Lower leg skin (tissue), 4 donors: Measurements from ENCODE around the gene CHI3L2. TPM values are rescaled to one million over a fixed set of nuclear protein-coding genes. Genes with fewer than 3 reads are reported as not detected.

Source experiments
- DNase-seq, 2 donors: peaks; one replicate each; pipeline ENCODE4 v3.0.0-alpha.2; 2019; ENCODE audit warnings: low spot score in 2 of 2
- H3K4me3 ChIP-seq: fragments of 200-600 bp; sonication (generic); 2 replicates; pipeline ENCODE4 v1.5.1; 2017; ENCODE audit warnings: mild to moderate bottlenecking, low read depth; ENCODE audit not compliant: poor library complexity, severe bottlenecking
- CTCF ChIP-seq, 3 donors: fragments of 450-650 bp; IDR thresholded peaks; one replicate each; pipeline ENCODE4 v1.5.1; 2016; ENCODE audit warnings: antibody characterized with exemption in 3 of 3, mild to moderate bottlenecking in 3 of 3, moderate library complexity in 2 of 3
- POLR2A ChIP-seq, 2 donors: fragments of 450-650 bp; IDR thresholded peaks; one replicate each; pipeline ENCODE4 v1.6.1; 2016 to 2017; ENCODE audit warnings: antibody characterized with exemption in 2 of 2, mild to moderate bottlenecking in 1 of 2, moderate library complexity in 1 of 2
- WGBS, 2 donors: methylation state at CpG; one replicate each; pipeline ENCODE4 v1.1.5; 2018; 5-methylcytosine and 5-hydroxymethylcytosine counted together
- intact Hi-C: fragments of 100-400 bp; cut with DNase I; formaldehyde crosslinking; loops from one replicate; pipeline ENCODE4 v1.15.0; 2023; ENCODE audit warnings: low total_unique reads
- total RNA-seq, 4 donors: library from RNA; depleted of rRNA; stranded (reverse); fragments of >200 nt; gene quantifications; one replicate each; pipeline ENCODE4 v1.1.0, GENCODE V29; 2016

The CHI3L2 gene
- total RNA-seq, 4 donors from 2014 or later: 2.2 to 15.8 (median 5.5) TPM; not detected in 1

- no peak overlapping the region for H3K4me3 ChIP-seq
- TF ChIP-seq CTCF (IDR thresholded peaks at IDR 0.05) (no peak), POLR2A (IDR thresholded peaks at IDR 0.05) (no peak)
- 64 to 70% methylated on average over 1 of the region's 1 CpG for WGBS, 2 donors
- no peak for DNase-seq
- intact Hi-C loops: no loop called here
These were observed 26.4 kb downstream of the CHI3L2 start for GRCh38 chr1:111253876-111254275.

DNA sequence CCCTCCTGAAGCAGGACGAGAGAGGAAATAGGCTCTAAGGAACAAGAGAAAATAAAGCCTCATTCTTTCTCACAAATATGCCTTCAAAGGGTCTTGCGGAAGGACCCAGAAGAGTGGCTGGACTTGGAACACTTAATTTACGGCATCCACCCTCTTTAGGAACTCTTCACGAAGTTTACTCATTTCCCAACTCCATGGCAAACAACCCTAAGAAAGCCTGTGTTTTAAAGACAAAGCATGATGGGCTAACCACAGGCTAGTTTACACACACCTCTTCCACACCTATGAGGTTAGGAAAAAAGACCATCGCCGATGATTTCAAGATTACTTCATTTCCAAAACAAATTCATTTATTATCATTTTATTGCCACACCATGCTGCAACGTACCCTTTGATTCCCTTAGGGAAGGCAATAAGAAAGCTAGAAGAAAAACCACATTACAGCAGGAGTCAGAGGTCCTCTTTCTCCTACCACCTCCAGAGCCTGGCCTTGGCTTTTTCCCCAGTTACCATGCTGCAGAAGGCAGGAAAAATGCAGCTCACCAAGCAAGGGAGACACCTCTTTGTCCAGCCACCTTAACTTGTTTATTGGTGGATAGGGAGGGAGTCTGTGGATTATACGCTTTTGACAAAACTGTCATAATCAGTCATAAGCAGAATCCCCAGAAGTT lies 29.6 kb downstream of the CHI3L2 start:
- TF ChIP-seq CTCF (IDR thresholded peaks at IDR 0.05): no peak
- TF ChIP-seq POLR2A (IDR thresholded peaks at IDR 0.05): no peak
- no peak overlapping the region for H3K4me3 ChIP-seq
- no peak for DNase-seq
- intact Hi-C loops: no loop called here
- 75 to 82% methylated on average over 8 of the region's 8 CpGs for WGBS, 2 donors

DNA sequence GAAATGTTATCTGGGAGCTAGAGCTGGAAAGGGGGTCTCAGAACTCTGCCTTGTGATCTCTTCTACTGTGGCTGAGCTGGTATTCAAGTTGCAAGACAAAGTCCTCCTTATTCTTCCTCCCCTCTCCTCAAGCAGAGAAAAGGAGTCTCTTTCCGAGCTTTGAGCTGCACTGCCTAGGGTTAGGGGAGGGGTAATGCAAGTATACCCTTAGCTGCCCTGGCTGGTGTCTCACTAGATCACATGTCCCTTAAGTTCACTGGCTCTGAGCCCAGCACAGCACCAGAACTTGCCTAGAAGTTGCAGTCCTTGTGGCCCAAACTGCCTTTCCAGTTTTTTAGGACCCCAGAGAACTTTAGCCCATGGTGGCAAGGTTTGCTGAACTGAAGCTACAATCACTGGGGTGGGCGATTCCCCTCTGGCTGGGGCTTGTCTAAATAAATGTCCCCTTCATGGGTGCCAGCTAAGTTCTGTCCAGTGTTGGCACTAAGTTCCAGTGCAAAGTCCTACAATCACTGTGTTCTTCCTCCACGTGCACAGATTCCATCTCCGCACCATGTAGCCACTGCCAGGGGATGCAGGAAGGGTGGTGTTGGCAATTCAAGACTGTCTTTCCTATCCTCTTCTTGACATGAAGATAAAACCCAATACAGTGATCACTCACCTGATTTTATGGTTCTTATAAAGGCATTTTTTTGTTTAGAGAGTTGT lies 40.4 kb downstream of the CHI3L2 start:
- H3K4me3 ChIP-seq: no peak overlapping the region
- no peak for TF ChIP-seq POLR2A (IDR thresholded peaks at IDR 0.05)
- TF ChIP-seq CTCF (IDR thresholded peaks at IDR 0.05): no peak
- 69 to 75% methylated on average over 4 of the region's 4 CpGs for WGBS, 2 donors
- no peak for DNase-seq
- intact Hi-C loops: no loop called here

DNA sequence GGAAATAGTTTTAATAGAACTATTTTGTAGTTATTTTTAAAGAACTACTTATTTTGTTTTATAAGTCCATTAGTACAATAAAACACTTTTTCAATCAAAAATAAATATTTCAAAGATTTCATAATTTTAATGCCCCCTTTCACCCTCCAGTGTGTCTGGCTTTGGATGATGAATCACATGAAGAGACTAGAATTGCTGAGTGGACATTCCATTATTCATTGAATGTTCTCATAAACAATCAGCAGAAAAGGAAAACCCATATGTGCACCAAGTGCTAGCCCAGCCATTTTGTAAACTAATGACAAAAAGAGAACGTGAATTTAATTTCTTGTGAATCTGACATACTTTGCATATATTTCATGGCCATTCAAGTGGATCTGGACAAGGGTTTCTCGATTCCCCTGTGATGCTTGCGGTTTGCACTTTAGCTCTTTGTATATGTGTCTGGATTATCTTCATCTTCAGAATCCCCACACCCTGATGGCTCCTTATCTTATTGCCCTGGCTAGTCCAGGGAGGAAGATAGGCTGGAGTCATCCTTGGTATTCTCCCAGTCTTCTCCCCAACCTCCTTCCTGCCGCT lies 42.4 kb downstream of the CHI3L2 start:
- 92% methylated on average over 4 of the region's 4 CpGs for WGBS, 2 donors
- no peak for DNase-seq
- intact Hi-C loops: no loop called here
- no peak overlapping the region for H3K4me3 ChIP-seq
- TF ChIP-seq CTCF (IDR thresholded peaks at IDR 0.05) (no peak), POLR2A (IDR thresholded peaks at IDR 0.05) (no peak)

DNA sequence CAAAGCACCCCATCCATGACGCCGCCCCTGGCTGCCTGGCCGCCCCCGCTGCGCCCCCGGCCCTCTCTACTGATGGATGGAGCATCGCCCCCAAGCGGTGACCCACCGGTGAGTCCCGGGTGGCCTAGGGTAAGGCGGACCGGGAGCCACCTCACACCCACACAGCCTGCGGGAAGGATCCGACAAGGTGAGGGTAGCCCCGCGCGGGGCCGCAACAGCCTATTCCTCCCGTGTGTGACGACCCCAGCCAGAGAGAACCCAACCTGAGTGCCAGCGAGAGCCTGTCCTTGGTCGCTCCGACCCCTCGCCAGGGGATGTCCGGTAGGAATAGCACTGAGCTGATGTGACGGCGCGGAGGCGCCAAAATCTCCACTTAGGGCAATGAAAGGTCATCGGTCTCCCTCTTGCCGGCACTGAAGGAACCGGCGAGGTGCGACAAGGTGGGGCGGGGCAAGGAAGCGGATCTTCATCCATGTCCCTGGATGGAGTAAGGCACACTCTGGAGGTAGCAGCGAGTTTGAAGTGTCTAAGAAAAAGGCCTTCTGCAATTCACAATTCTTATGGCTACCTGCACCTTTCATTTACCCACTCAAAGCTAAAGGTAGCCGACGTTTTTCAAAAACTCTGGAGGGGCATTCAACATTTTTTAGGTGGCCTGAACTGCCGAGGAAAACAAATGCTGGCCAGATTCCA lies 43.4 kb downstream of the CHI3L2 start:
- DNase-seq: no peak
- no peak for TF ChIP-seq CTCF (IDR thresholded peaks at IDR 0.05)
- TF ChIP-seq POLR2A (IDR thresholded peaks at IDR 0.05): no peak
- intact Hi-C loops: no loop called here
- 16 to 21% methylated on average over 22 to 39 of the region's 40 CpGs for WGBS, 2 donors
- H3K4me3 ChIP-seq: no peak overlapping the region
